Lung (tissue), 12 donors: ENCODE data around the gene RELN. TPM values are rescaled to one million over a fixed set of nuclear protein-coding genes. Genes with fewer than 3 reads are reported as not detected.

Experiments
- ATAC-seq: fragments of 200-7000 bp; cut with Tn5 transposase; one replicate; pipeline ENCODE4 v1.9.1; 2020; ENCODE audit warnings: moderate number of reproducible peaks; ENCODE audit not compliant: insufficient read depth, low FRiP score
- DNase-seq, 3 donors: peaks; one replicate each; pipeline ENCODE4 v3.0.0-alpha.2; 2013 to 2017
- H3K27ac ChIP-seq, 2 donors: one replicate each; pipeline ENCODE4 v1.5.1; 2013; ENCODE audit warnings: mild to moderate bottlenecking in 2 of 2, moderate library complexity in 2 of 2, control low read depth in 1 of 2, inconsistent platforms in 1 of 2, low read depth in 1 of 2, low read length in 1 of 2
- H3K27me3 ChIP-seq, 3 donors: one replicate each; pipeline ENCODE4 v1.5.1; 2013; ENCODE audit warnings: low read length in 2 of 3; ENCODE audit not compliant: control insufficient read depth in 3 of 3, insufficient read depth in 3 of 3
- H3K36me3 ChIP-seq, 4 donors: one replicate each; pipeline ENCODE4 v1.5.1; 2013; ENCODE audit warnings: low read length in 4 of 4, mild to moderate bottlenecking in 1 of 4, moderate library complexity in 1 of 4; ENCODE audit not compliant: control insufficient read depth in 4 of 4, insufficient read depth in 4 of 4
- H3K4me1 ChIP-seq, 5 donors: one replicate each; pipeline ENCODE4 v1.5.1; 2013; ENCODE audit warnings: low read length in 5 of 5, mild to moderate bottlenecking in 2 of 5, moderate library complexity in 1 of 5; ENCODE audit not compliant: control insufficient read depth in 5 of 5, insufficient read depth in 5 of 5
- H3K4me3 ChIP-seq: one replicate; pipeline ENCODE4 v1.5.1; 2013; ENCODE audit warnings: mild to moderate bottlenecking, control low read depth, moderate library complexity
- H3K9ac ChIP-seq, 2 donors: one replicate each; pipeline ENCODE4 v1.5.1; 2013; ENCODE audit warnings: low read length in 2 of 2, control low read depth in 1 of 2; ENCODE audit not compliant: insufficient read depth in 1 of 2
- H3K9me3 ChIP-seq, 4 donors: one replicate each; pipeline ENCODE4 v1.5.1; 2013; ENCODE audit warnings: low read length in 3 of 4, mild to moderate bottlenecking in 1 of 4, moderate library complexity in 1 of 4; ENCODE audit not compliant: control insufficient read depth in 4 of 4, insufficient read depth in 3 of 4
- CTCF ChIP-seq: IDR thresholded peaks from 2 replicates; pipeline ENCODE4 v1.5.1; 2012; ENCODE audit warnings: mild to moderate bottlenecking; ENCODE audit errors: control extremely low read depth, extremely low read depth
- WGBS, 2 donors: extraction: QIAGEN DNeasy Blood & Tissue Kit; methylation state at CpG; one replicate each; pipeline ENCODE4 v1.1.7; 2013; 5-methylcytosine and 5-hydroxymethylcytosine counted together
- polyA plus RNA-seq, 2 donors: library from polyadenylated mRNA; stranded (reverse); fragments of 200-250 nt; gene quantifications; one replicate each; pipeline ENCODE4 v1.2.1, GENCODE V29; 2013
- total RNA-seq, 2 donors: library from RNA; depleted of rRNA in 1 of 2; stranded (reverse); fragments of >200 nt in 1 of 2; gene quantifications; one replicate each; pipeline ENCODE4 v1.2.1, GENCODE V29; 2014 to 2021
- donor health status: control.
- donor health status: control.
- donor health status: Bipolar disorder and iron deficiency.
- donor health status: healthy.
- donor health status: DM: yes; HTN: yes; CAD: no.

The RELN gene
- total and polyA plus RNA-seq, 4 donors, result 0.24 to 7.7 (median 2.0) TPM

GRCh38 chr7:103762065-103762760 is 227.2 kb downstream of the RELN start:
- peaks cover 0 to 5% (median 0%) of the 10 kb centered on the region in 5 donors for H3K4me1 ChIP-seq
- no peak for TF ChIP-seq CTCF
- H3K4me3 ChIP-seq, result no peak overlapping the region
- 55 to 74% methylated on average over 3 of the region's 3 CpGs for WGBS, 2 donors
- H3K27me3 ChIP-seq, result peaks cover 0 to 5% (median 0%) of the 10 kb centered on the region in 3 donors
- H3K9ac ChIP-seq, result no peak overlapping the region
- ATAC-seq, result no peak
- no peak overlapping the region for H3K27ac ChIP-seq
- no peaks in the 10 kb centered on the region for H3K36me3 ChIP-seq
- H3K9me3 ChIP-seq, result no peaks in the 10 kb centered on the region
- DNase-seq, result no peak

- DNase-seq, result no peak
- Histone ChIP-seq H3K4me1 (no peaks in the 10 kb centered on the region), H3K9ac (no peak overlapping the region), H3K27ac (no peak overlapping the region), H3K36me3 (no peaks in the 10 kb centered on the region), H3K9me3 (no peaks in the 10 kb centered on the region), H3K27me3 (peaks cover 0 to 2% (median 0%) of the 10 kb centered on the region in 3 donors), H3K4me3 (no peak overlapping the region)
- 64 to 77% methylated on average over 2 of the region's 2 CpGs for WGBS, 2 donors
- no peak for TF ChIP-seq CTCF
- ATAC-seq, result no peak
Measured at GRCh38 chr7:103752995-103753394, 236.5 kb downstream of the RELN start.

- no peak for TF ChIP-seq CTCF
- H3K9me3 ChIP-seq, result no peaks in the 10 kb centered on the region
- DNase-seq, result no peak
- no peaks in the 10 kb centered on the region for H3K36me3 ChIP-seq
- 83 to 87% methylated on average over 8 of the region's 8 CpGs for WGBS, 2 donors
- no peaks in the 10 kb centered on the region for H3K4me1 ChIP-seq
- H3K9ac ChIP-seq, result no peak overlapping the region
- ATAC-seq, result no peak
- no peaks in the 10 kb centered on the region for H3K27me3 ChIP-seq
- H3K27ac ChIP-seq, result no peak overlapping the region
- no peak overlapping the region for H3K4me3 ChIP-seq
Measured at GRCh38 chr7:103751311-103751880, 238.1 kb downstream of the RELN start.
